ENCODE measurements around the gene DMRT2.
A peak's percentile ranks its signal among the peaks of the same experiment; 100 is the strongest.

DMRT2 gene

GRCh38 chr9:1050125-1050895 is at the start of gene DMRT2:
DMRT2 (plus strand) TSS chr9:1050357; CDS start chr9:1051614, 1,257 bp downstream.
- peak in 1 of 2 donors; percentile 33 for DNase-seq (ENCODE audit: low read depth in 2 of 2)

DNA sequence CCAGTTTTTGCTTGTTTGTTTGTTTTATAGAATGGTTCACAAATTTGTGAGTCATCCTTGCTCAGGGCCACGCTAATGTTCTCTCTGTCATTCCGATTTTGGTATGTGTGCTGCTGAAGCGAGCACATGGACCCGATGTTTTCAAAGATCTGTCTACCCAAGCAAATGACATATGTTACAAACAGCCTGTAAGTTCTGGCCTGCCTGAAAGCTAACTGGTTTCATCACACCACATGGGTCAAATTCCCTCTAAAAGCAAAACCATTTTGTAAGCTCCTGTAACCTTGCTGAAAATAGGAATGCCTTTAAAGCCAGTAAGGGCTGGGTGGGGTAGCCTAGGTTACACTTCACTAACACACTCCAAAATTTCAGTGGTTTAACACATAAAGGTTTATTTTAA is 48.3 kb upstream of the DMRT2 start:
- DNase-seq (ENCODE audit: low read depth in 2 of 2): no peak

DNA sequence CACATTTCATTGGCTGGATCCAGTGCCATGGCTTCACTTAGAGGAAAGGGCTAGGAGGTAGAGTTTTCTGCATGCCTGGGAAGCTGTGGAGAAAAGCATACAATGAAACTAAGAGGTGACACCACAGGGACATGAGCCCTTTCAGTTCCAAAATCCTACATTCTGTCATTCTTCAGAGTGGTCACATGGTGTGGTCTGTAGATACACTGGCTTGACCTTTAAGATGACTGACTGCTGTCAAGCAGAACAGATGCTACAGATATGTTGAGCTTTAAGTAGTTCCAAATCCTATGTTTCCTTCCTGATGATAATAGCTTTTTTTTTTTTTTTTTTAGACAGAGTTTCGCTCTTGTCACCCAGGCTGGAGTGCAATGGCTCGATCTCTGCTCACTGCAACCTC is 47.5 kb upstream of the DMRT2 start:
- DNase-seq (ENCODE audit: low read depth in 2 of 2): no peak

DNA sequence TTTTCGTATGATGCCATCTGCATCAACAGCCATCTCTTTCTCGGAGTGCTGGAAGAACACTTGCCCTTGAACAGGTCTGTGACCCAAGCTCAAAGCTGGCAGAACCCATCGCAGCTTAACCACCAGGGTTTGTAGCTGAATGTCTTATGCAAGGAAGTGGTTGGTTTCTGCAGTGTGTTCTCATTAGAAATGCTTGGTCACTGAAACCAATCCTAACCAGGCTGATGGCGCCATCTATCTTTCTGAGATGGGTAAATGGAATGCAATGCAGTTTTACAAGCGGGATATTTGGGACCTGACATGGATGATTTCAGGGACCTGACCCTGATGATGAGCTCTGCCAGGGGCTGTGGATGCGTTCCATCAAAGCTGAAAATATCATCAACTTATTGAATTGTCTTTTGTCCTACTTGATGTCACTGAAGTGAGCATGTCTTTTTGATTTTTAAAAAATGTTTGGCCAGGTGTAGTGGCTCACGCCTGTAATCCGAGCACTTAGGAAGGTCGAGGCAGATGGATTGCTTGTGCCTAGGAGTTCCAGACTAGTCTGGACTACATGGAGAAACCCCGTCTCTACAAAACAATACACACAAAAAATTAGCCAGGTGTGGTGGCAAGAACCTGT is 45.0 kb upstream of the DMRT2 start:
- DNase-seq (ENCODE audit: low read depth in 2 of 2): no peak

DNA sequence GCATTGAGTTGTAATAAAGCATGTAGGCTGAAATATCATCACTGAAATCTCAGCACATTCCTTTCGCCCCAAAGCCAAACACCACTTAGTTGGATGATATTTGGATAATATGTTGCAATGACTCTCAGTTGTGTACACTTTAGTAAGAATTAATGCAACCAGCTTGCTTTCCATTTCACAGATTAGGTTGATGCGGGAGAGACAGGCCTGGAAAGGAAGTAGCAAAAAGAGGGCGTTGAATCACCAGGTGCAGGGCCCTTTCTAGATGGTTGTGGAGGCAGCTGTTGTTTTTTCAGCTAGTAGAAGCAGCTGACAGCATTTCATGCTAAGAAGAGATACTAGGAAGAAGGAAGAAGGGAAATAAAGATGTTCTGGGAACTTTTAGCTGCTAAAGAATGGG is 42.8 kb upstream of the DMRT2 start:
- DNase-seq (ENCODE audit: low read depth in 2 of 2): no peak

GRCh38 chr9:1008216-1008615 is 41.9 kb upstream of the DMRT2 start:
- DNase-seq (ENCODE audit: low read depth in 2 of 2): no peak

GRCh38 chr9:1009101-1009707 is 41.0 kb upstream of the DMRT2 start:
- DNase-seq (ENCODE audit: low read depth in 2 of 2): peak; percentile 49 to 72

- no peak for DNase-seq (ENCODE audit: low read depth in 2 of 2)
Observed at GRCh38 chr9:1013021-1013420, 37.1 kb upstream of the DMRT2 start.

GRCh38 chr9:1014225-1014624 is 35.9 kb upstream of the DMRT2 start:
- no peak for DNase-seq (ENCODE audit: low read depth in 2 of 2)

GRCh38 chr9:1014640-1015039 is 35.5 kb upstream of the DMRT2 start:
- no peak for DNase-seq (ENCODE audit: low read depth in 2 of 2)

DNA sequence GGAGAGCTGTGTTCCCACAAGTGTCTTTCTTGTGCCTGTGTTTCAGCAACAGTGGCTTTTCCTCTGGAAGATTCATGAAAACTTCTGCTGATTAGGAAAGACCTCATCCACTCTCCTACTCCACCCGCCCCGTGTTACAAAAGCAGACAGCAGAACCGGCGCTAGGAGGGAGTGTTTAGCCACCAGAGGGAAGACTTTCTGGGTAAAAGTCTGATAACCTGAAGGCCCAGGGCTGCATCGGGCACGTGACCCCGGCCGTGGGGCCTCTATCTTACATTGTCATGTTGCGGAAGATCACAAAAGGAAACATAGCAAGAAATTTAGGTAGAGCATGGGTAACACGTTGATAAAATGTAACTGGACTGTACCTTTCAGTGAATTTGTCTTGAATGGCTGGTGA is 32.0 kb upstream of the DMRT2 start:
- no peak for DNase-seq (ENCODE audit: low read depth in 2 of 2)

DNA sequence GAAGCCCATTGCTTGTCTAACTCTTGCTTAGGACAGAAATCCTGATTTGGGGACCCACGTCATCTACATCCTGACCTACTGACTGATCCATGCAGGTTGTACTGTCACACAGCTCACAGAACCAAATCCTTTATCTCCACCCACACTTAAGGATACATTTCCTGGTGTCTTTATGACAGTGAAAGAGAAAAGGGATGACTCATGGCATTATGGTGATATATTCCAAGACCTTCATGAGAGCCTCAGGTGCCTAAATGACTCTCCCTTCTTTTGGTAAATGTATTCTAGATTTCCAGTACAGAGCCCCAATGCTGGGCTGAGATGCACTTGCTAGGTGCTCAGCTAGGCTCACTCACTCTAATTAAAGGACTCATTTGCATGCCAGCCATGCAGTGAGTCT is 26.0 kb upstream of the DMRT2 start:
- no peak for DNase-seq (ENCODE audit: low read depth in 2 of 2)

DNA sequence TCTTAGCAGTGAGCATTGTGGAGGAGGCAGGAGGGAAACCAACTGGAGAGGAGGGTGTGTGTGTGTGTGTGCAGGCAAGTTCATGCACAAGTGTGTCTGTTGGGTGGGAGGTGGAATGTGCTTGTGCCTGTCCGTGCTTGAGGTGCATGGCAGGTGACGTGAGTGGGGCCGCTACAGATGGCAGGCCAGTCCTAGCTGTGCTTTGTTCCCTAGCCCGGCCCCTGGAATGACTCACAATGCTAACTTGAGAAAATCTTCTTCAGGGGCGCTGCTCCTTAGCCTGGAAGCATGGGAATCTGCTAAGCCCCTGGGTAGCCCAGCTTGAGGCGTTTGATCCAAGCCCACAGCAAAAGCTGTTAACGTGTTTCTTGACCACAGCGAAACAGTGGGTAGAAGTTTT is 25.0 kb upstream of the DMRT2 start:
- DNase-seq (ENCODE audit: low read depth in 2 of 2): no peak

- DNase-seq (ENCODE audit: low read depth in 2 of 2): no peak
Observed at GRCh38 chr9:1026219-1026618, 23.9 kb upstream of the DMRT2 start.

GRCh38 chr9:1028501-1029190 is 21.5 kb upstream of the DMRT2 start:
- DNase-seq (ENCODE audit: low read depth in 2 of 2): no peak

- DNase-seq (ENCODE audit: low read depth in 2 of 2): no peak
Observed at GRCh38 chr9:1031951-1032601, 18.1 kb upstream of the DMRT2 start.

GRCh38 chr9:1034271-1034670 is 15.9 kb upstream of the DMRT2 start:
- no peak for DNase-seq (ENCODE audit: low read depth in 2 of 2)

GRCh38 chr9:1039589-1039988 is 10.6 kb upstream of the DMRT2 start:
- DNase-seq (ENCODE audit: low read depth in 2 of 2): no peak

DNA sequence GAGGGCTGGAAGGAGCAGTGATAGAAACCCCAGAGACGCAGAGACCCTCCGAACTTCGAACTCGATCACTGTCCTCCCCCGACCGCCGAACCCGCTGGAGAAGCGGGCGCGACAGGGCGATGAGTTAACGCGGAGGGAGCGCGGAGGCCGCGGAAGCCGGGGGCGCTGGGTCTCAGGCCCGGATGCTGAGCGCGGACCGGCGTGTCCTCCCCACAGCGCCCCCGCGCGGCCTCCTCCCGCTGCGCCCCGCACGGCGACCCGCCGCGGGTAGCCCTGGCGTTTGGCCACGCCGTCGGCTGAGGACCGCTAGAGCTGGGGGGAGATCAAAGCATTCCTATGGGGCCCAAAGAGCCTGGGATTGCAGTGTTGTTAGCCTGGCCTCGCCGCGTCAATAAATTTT is 7.7 kb upstream of the DMRT2 start:
- DNase-seq (ENCODE audit: low read depth in 2 of 2): no peak

DNA sequence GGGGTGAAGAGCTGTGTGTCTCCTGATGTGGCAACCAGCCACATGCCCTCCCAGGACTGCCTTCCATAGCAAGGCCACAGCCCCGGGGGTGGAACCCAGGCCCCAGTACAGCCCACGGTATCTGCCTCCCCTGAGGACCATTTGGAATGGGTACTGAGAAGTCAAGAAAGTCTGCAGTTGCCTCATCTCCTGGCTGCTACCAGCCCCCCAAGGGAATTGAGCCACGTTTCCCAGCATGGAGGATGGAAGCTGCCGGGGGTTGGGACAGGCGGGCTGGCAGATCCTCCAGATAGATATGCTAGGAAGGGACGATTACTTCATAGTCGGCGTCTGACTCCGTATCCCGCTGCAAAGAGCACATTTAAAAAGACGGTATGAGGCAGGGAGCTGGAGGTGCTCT is 5.5 kb upstream of the DMRT2 start:
- no peak for DNase-seq (ENCODE audit: low read depth in 2 of 2)

DNA sequence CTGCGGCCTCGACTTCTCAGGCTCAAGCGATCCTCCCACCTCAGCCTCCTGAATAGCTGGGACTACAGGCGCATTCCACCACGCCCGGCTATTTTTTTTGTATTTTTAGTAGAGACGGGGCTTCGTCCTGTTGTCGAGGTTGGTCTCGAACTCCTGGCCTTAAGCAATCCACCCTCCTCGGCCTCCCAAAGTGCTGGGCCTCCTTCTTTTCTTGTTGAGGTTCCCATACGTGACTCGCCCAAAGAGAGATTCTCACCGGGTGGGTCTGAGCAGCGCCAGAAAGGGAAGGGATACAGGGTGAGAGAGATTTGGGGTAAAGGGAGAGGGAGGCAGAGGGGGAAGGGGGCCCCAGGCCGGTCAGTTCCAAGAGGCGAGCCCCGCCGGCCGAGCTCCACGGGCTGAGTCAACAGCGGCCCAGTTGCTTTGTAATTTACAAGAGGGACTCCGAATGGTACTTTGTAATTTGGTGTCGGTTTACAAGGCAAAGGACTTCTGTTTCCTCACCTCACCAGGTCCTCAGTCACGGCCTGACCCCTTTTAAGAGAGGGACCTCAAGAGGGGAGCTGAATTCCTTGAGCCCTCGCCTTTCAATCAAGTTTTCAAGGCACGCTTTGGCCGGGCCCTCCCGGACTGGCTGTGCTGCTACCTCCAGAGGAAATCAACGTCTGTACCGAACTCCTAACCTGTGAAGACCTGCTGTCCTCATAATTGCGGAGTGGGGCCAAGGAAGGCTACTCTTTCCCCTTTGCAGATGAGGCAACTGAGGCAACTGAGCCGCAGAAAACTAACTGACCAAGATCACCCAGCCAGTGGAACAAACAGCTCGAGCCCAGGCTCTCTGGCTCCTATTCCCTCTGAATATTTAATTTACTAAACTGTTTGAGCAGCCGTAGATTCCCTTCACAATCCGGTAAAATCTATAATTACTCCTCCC is 3.3 kb upstream of the DMRT2 start:
- DNase-seq (ENCODE audit: low read depth in 2 of 2): no peak
